Stimulated activated CD4-positive, alpha-beta T cell treated with anti-CD3 and anti-CD28 coated beads, TNF-alpha, amount 100 ng/mL, for 4 hours (primary cell): ENCODE data around the gene CPT1B.
"Not testable (repeated sequence)": the region's sequence is repeated elsewhere in the genome, so short reads cannot be mapped to it uniquely, and the experiment has no call there.

Source experiments
- DNase-seq, 3 experiments: peaks; one replicate each; pipeline ENCODE4 v3.0.0-alpha.2; 2020; ENCODE audit warnings: low read depth in 3 of 3

The CPT1B gene

GRCh38 chr22:50546326-50547262 is 31.6 kb downstream of the CPT1B start:
- DNase-seq = no peak

GRCh38 chr22:50545522-50546325 is 32.5 kb downstream of the CPT1B start, which contains the start of gene KLHDC7B:
Gene KLHDC7B (plus strand): TSS chr22:50545899. CDS start chr22:50546244, 345 bp downstream.
- no peak for DNase-seq

GRCh38 chr22:50544746-50545253 is 33.4 kb downstream of the CPT1B start:
- no peak for DNase-seq

- peak; percentile 67 to 79 (median 73) for DNase-seq
Measured at GRCh38 chr22:50544078-50544745, 34.0 kb downstream of the CPT1B start.

GRCh38 chr22:50542416-50542927 is 35.8 kb downstream of the CPT1B start:
- no peak for DNase-seq

GRCh38 chr22:50541667-50542026 is 36.6 kb downstream of the CPT1B start:
- DNase-seq = not testable (repeated sequence)

GRCh38 chr22:50540381-50540780 is 37.8 kb downstream of the CPT1B start:
- no peak for DNase-seq

GRCh38 chr22:50537765-50538164 is 40.5 kb downstream of the CPT1B start:
- no peak for DNase-seq

- no peak for DNase-seq
Measured at GRCh38 chr22:50536226-50536625, 42.0 kb downstream of the CPT1B start.

GRCh38 chr22:50535113-50535512 is 43.1 kb downstream of the CPT1B start:
- DNase-seq = no peak

GRCh38 chr22:50533856-50534711 is 44.1 kb downstream of the CPT1B start:
- not testable (repeated sequence) for DNase-seq

- DNase-seq = no peak
Measured at GRCh38 chr22:50532824-50533796, 45.1 kb downstream of the CPT1B start.

- no peak for DNase-seq
Measured at GRCh38 chr22:50531962-50532674, 46.1 kb downstream of the CPT1B start.

- peak in 2 of 3 experiments; percentile 56 to 68 for DNase-seq
Measured at GRCh38 chr22:50531546-50531961, 46.7 kb downstream of the CPT1B start.

- peak; percentile 72 to 78 (median 77) for DNase-seq
Measured at GRCh38 chr22:50530877-50531545, 47.2 kb downstream of the CPT1B start.

GRCh38 chr22:50530580-50530876 is 47.7 kb downstream of the CPT1B start:
- DNase-seq = no peak

GRCh38 chr22:50529897-50530579 is 48.2 kb downstream of the CPT1B start, which contains the start of gene TYMP:
Gene TYMP (minus strand): TSS chr22:50530012. CDS start chr22:50529709, 303 bp downstream.
- peak; percentile 51 to 71 (median 65) for DNase-seq
